Esophagus squamous epithelium (tissue), 5 donors: ENCODE data around the gene MICB. TPM values are rescaled to one million over a fixed set of nuclear protein-coding genes. Genes with fewer than 3 reads are reported as not detected.

Experiments used
- DNase-seq: peaks from one replicate; lab custom pipeline; 2025; lab: John Stamatoyannopoulos, UW
- H3K27ac ChIP-seq, 4 donors: fragments of 200-600 bp; sonication (generic); one replicate each; pipeline ENCODE4 v1.5.1; 2016 to 2019; ENCODE audit warnings: mild to moderate bottlenecking in 1 of 4
- H3K27me3 ChIP-seq, 4 donors: fragments of 200-600 bp; sonication (generic); 1 replicate in 3 of 4; 2 replicates in 1 of 4; pipeline versions ENCODE4 v1.5.1 to v1.6.0; 2017 to 2021; ENCODE audit warnings: antibody characterized with exemption in 1 of 4
- H3K36me3 ChIP-seq, 3 donors: fragments of 200-600 bp; sonication (generic); one replicate each; pipeline ENCODE4 v1.5.1; 2016 to 2019
- H3K4me1 ChIP-seq, 3 donors: fragments of 200-600 bp; sonication (generic); one replicate each; pipeline ENCODE4 v1.5.1; 2017 to 2019
- H3K4me3 ChIP-seq, 4 donors: fragments of 200-600 bp; sonication (generic); 1 replicate in 3 of 4; 2 replicates in 1 of 4; pipeline ENCODE4 v1.5.1; 2016 to 2019; ENCODE audit warnings: mild to moderate bottlenecking in 2 of 4, moderate library complexity in 1 of 4
- H3K9me3 ChIP-seq, 3 donors: fragments of 200-600 bp; sonication (generic); one replicate each; pipeline ENCODE4 v1.5.1; 2016 to 2019
- POLR2A ChIP-seq, 4 donors: fragments of 450-650 bp; IDR thresholded peaks; one replicate each; pipeline ENCODE4 v1.6.1; 2017; ENCODE audit warnings: antibody characterized with exemption in 4 of 4, mild to moderate bottlenecking in 4 of 4, moderate library complexity in 3 of 4
- WGBS, 2 donors: methylation state at CpG; one replicate each; pipeline ENCODE4 v1.1.5; 2018; 5-methylcytosine and 5-hydroxymethylcytosine counted together
- intact Hi-C: fragments of 100-400 bp; cut with DNase I; formaldehyde crosslinking; loops from one replicate; pipeline ENCODE4 v1.15.0; 2022
- total RNA-seq, 4 donors: library from RNA; depleted of rRNA; stranded (reverse); fragments of >200 nt; gene quantifications; one replicate each; pipeline ENCODE4 v1.1.0, GENCODE V29; 2016
- TF ChIP-seq, protein P1 (sequence below), 6 experiments: fragments of 450-650 bp in 4 of 6; fragments of 200-600 bp in 2 of 6; sonication (generic) in 2 of 6; IDR thresholded peaks; one replicate each; pipeline ENCODE4 v1.5.1; 2016 to 2019; ENCODE audit warnings: antibody characterized with exemption in 6 of 6, mild to moderate bottlenecking in 4 of 6, moderate library complexity in 4 of 6
- donor health status: DM: yes; HTN: yes; CAD: no.

Gene MICB
- total RNA-seq, 4 donors from 2014 or later, result 0.23 to 2.6 (median 2.1) TPM

- TF ChIP-seq POLR2A (IDR thresholded peaks at IDR 0.05), result no peak
- TF ChIP-seq, protein P1, sequence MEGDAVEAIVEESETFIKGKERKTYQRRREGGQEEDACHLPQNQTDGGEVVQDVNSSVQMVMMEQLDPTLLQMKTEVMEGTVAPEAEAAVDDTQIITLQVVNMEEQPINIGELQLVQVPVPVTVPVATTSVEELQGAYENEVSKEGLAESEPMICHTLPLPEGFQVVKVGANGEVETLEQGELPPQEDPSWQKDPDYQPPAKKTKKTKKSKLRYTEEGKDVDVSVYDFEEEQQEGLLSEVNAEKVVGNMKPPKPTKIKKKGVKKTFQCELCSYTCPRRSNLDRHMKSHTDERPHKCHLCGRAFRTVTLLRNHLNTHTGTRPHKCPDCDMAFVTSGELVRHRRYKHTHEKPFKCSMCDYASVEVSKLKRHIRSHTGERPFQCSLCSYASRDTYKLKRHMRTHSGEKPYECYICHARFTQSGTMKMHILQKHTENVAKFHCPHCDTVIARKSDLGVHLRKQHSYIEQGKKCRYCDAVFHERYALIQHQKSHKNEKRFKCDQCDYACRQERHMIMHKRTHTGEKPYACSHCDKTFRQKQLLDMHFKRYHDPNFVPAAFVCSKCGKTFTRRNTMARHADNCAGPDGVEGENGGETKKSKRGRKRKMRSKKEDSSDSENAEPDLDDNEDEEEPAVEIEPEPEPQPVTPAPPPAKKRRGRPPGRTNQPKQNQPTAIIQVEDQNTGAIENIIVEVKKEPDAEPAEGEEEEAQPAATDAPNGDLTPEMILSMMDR (IDR thresholded peaks at IDR 0.05), result no peak
- H3K27ac ChIP-seq, result no peak overlapping the region
- intact Hi-C loops, result no loop called here
- H3K9me3 ChIP-seq, result no peaks in the 10 kb centered on the region
- H3K4me3 ChIP-seq, result no peak overlapping the region
- H3K4me1 ChIP-seq, result peaks cover 0 to 18% (median 6%) of the 10 kb centered on the region in 3 donors
- WGBS, 2 donors, result 54 to 65% methylated on average over 7 of the region's 9 CpGs
- peaks cover 40 to 90% (median 77%) of the 10 kb centered on the region in 3 donors for H3K36me3 ChIP-seq
- no peak for DNase-seq
- H3K27me3 ChIP-seq, result no peaks in the 10 kb centered on the region
These were observed 34.9 kb downstream of the MICB start for GRCh38 chr6:31532644-31533454.

DNA sequence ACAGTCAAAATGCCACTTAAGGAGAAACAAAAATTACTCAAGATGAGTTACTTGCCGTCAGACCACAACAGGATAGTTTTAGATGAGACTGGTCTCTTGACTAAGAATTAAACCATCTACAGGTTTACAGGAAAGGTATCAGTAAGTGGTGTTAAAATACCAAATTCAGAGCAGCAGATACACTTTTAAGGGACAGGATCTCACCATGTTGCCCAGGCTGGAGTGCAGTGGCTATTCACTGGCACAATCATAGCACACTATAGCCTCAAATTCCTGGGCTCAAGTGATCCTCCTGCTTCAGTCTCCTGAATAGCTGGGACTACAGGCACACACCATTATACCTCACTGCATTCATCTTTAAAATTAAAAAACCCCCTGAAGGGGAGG lies 35.5 kb downstream of the MICB start:
- WGBS, 2 donors, result 82 to 84% methylated on average over 1 of the region's 1 CpG
- intact Hi-C loops, result no loop called here
- no peak for TF ChIP-seq POLR2A (IDR thresholded peaks at IDR 0.05)
- TF ChIP-seq, protein P1 (IDR thresholded peaks at IDR 0.05), result no peak
- Histone ChIP-seq H3K4me3 (no peak overlapping the region), H3K36me3 (peaks cover 46 to 96% (median 83%) of the 10 kb centered on the region in 3 donors), H3K9me3 (no peaks in the 10 kb centered on the region), H3K27ac (no peak overlapping the region), H3K27me3 (no peaks in the 10 kb centered on the region), H3K4me1 (peaks cover under 1 to 24% (median 8%) of the 10 kb centered on the region in 3 donors)
- no peak for DNase-seq

GRCh38 chr6:31534011-31534410 lies 36.1 kb downstream of the MICB start:
- no peak for TF ChIP-seq POLR2A (IDR thresholded peaks at IDR 0.05)
- TF ChIP-seq, protein P1 (IDR thresholded peaks at IDR 0.05), result no peak
- intact Hi-C loops, result no loop called here
- DNase-seq, result no peak
- Histone ChIP-seq H3K27ac (no peak overlapping the region), H3K9me3 (no peaks in the 10 kb centered on the region), H3K36me3 (peaks cover 51 to 100% (median 84%) of the 10 kb centered on the region in 3 donors), H3K27me3 (no peaks in the 10 kb centered on the region), H3K4me1 (peaks cover 6 to 30% (median 14%) of the 10 kb centered on the region in 3 donors), H3K4me3 (no peak overlapping the region)
- 85 to 90% methylated on average over 6 of the region's 6 CpGs for WGBS, 2 donors

DNA sequence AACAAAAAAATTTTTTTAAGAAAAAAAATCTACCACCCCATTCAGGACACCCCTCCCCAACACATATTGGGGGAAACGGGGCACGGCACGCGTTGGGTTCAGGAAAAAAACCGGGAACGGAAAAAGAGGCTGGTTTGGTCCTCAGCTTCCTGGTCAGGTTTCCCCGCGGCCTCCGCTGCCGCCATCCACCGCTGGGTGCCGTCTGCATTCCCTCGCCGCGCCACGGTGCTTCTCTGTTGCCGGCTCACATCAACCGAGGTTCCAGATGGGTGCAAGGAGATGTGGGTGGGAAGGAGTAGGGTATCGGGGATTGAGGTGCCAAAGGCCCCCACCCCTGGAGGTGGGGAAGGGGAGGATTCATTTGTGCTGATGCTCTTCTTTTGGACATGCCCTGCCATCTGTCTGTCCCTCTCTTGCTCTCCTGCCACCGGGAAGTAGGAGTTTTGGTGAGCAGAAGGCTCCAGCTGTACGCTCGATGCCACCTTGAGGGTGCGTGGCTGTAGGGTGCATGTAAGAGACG lies 36.6 kb downstream of the MICB start:
- Histone ChIP-seq H3K9me3 (no peaks in the 10 kb centered on the region), H3K27ac (no peak overlapping the region), H3K27me3 (no peaks in the 10 kb centered on the region), H3K4me1 (peaks cover 11 to 35% (median 19%) of the 10 kb centered on the region in 3 donors), H3K4me3 (no peak overlapping the region), H3K36me3 (peaks cover 57 to 100% (median 84%) of the 10 kb centered on the region in 3 donors)
- no peak for DNase-seq
- intact Hi-C loops, result no loop called here
- no peak for TF ChIP-seq POLR2A (IDR thresholded peaks at IDR 0.05)
- TF ChIP-seq, protein P1 (IDR thresholded peaks at IDR 0.05), result no peak
- 88 to 89% methylated on average over 24 of the region's 24 CpGs for WGBS, 2 donors
